Heart left ventricle (tissue), 16 donors: ENCODE data around the gene PXK. TPM values are rescaled to one million over a fixed set of nuclear protein-coding genes. Genes with fewer than 3 reads are reported as not detected.

Source experiments
- ATAC-seq, 4 donors: fragments of 200-7000 bp; cut with Tn5 transposase; one replicate each; pipeline ENCODE4 v1.9.1; 2020 to 2022; ENCODE audit warnings: moderate library complexity in 4 of 4, mild to moderate bottlenecking in 3 of 4, moderate number of reproducible peaks in 1 of 4
- DNase-seq, 5 donors: peaks; one replicate each; pipeline ENCODE4 v3.0.0-alpha.2; 2020
- H3K27ac ChIP-seq, 12 donors: fragments of 200-600 bp; sonication (generic) in 4 of 12; one replicate each; pipeline versions ENCODE4 v1.5.0 to v1.8.0; 2016 to 2022; ENCODE audit warnings: mild to moderate bottlenecking in 2 of 12
- H3K27me3 ChIP-seq, 9 donors: fragments of 200-600 bp; sonication (generic) in 2 of 9; one replicate each; pipeline versions ENCODE4 v1.5.1 to v1.8.0; 2016 to 2022; ENCODE audit warnings: mild to moderate bottlenecking in 3 of 9
- H3K36me3 ChIP-seq, 9 donors: fragments of 200-600 bp; sonication (generic) in 2 of 9; one replicate each; pipeline versions ENCODE4 v1.5.0 to v1.8.0; 2018 to 2022; ENCODE audit warnings: mild to moderate bottlenecking in 2 of 9
- H3K4me1 ChIP-seq, 12 donors: fragments of 200-600 bp; sonication (generic) in 4 of 12; one replicate each; pipeline versions ENCODE4 v1.5.0 to v1.8.0; 2016 to 2022; ENCODE audit warnings: mild to moderate bottlenecking in 3 of 12
- H3K4me3 ChIP-seq, 12 donors: fragments of 200-600 bp; sonication (generic) in 4 of 12; one replicate each; pipeline versions ENCODE4 v1.5.0 to v1.8.0; 2017 to 2022; ENCODE audit warnings: mild to moderate bottlenecking in 9 of 12, moderate library complexity in 4 of 12
- H3K9me3 ChIP-seq, 12 donors: fragments of 200-600 bp; sonication (generic) in 4 of 12; one replicate each; pipeline versions ENCODE4 v1.5.0 to v1.8.0; 2016 to 2022; ENCODE audit warnings: mild to moderate bottlenecking in 1 of 12
- POLR2A ChIP-seq, 2 donors: fragments of 450-650 bp; IDR thresholded peaks; one replicate each; pipeline ENCODE4 v1.6.1; 2017; ENCODE audit warnings: antibody characterized with exemption in 2 of 2, mild to moderate bottlenecking in 2 of 2, moderate library complexity in 2 of 2
- WGBS, 4 donors: extraction: QIAGEN DNeasy Blood & Tissue Kit in 2 of 4; methylation state at CpG; one replicate each; pipeline versions ENCODE4 v1.1.5 to v1.1.7; 2013 to 2018; 5-methylcytosine and 5-hydroxymethylcytosine counted together
- intact Hi-C, 10 donors: fragments of 100-400 bp; cut with DNase I; formaldehyde crosslinking; loops; one replicate each; pipeline versions ENCODE4 v1.11.1 to v1.14.2; 2022
- polyA plus RNA-seq, 2 donors: library from polyadenylated mRNA; stranded (reverse); fragments of 200-250 nt; gene quantifications; one replicate each; pipeline ENCODE4 v1.2.3, GENCODE V29; 2013
- total RNA-seq, 9 donors: library from RNA; depleted of rRNA in 2 of 9; stranded (reverse); fragments of >200 nt in 2 of 9; fragmentation: NEBNext Ultra II Directional in 3 of 9; extraction: Animal tissue kit (Norgen Biotek cat#: 25700) in 3 of 9; gene quantifications; one replicate each; pipeline versions ENCODE4 v1.1.0 to v1.2.4, GENCODE V29; 2016 to 2023
- TF ChIP-seq, protein P1 (sequence below), 12 donors: fragments of 200-600 bp; sonication (generic) in 4 of 12; IDR thresholded peaks; one replicate each; pipeline versions ENCODE4 v1.5.0 to v1.8.0; 2018 to 2022; ENCODE audit warnings: antibody characterized with exemption in 12 of 12, mild to moderate bottlenecking in 5 of 12
- donor health status: ischemic (EF 13 %, LVEDD 7.1; RV severe dilation, severe dysfunction).
- donor health status: healthy with polysubstance abuse.
- donor health status: DM: no; HTN: yes; CAD: no.
- donor health status: DM: no; HTN: no; CAD: no.
- donor health status: ischemic (EF 25% LVEDD 6.9; RV normal size, moderate dysfunction).
- donor health status: ischemic (EF 25% LVEDD 5.7; RV mildly dilated, moderate dysfunction).
- donor health status: healthy.
- donor health status: DM: yes; HTN: yes; CAD: no.
- donor health status: ischemic (EF 35%, LVEDD 5.7; RV mildly dilated, moderate dysfunction).
- donor health status: nonischemic (EF 11% LVEDD 7.7; RV severe dilation, severe dysfunction).
- donor health status: DM: yes; HTN: yes; CAD: no.
- donor health status: PGD.
- donor health status: ischemic (EF 29% LVEDD 5.4; RV normal size, mild dysfunction).
- donor health status: nonischemic (EF 23%, LVEDD 6.1; RV moderate dilation, normal function).

The PXK gene
- total and polyA plus RNA-seq, 11 donors: 3.4 to 24.3 (median 12.7) TPM

DNA sequence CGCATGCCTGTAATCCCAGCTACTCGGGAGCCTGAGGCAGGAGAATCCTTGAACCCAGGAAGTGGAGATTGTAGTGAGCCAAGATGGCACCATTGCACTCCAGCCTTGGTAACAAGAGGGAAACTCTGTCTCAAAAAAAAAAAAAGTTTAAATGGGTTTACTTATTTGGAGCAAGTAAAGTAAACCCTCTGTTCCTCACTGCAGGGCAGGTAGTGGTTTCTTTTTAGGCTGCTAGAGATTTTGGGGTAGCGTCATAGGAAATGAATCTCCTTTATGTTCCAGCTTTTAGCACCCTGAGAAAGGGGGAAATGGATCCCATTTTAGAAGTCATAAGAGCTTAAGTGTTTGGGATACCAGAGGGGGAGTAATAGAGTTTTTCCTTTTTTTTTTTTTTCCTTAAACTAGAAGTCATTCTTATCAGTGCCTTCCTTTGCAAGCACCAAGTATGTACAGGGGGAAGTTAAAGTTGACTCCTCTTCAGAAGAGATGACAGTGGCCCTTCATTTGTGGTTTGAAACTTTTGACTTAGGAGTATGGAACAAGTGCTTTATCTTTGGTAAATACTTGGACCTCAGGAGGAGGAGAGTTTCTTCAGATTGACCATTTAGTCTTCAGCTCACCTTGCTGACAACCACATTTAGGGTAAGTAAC is 8.0 kb downstream of the PXK start:
- Histone ChIP-seq H3K27ac (no peak overlapping the region), H3K4me1 (peaks cover 0 to 20% (median 0%) of the 10 kb centered on the region in 12 donors), H3K9me3 (no peaks in the 10 kb centered on the region), H3K36me3 (peaks cover 0 to 18% (median 0%) of the 10 kb centered on the region in 9 donors), H3K4me3 (no peak overlapping the region), H3K27me3 (no peaks in the 10 kb centered on the region)
- intact Hi-C loops: no loop called here
- TF ChIP-seq, protein P1, sequence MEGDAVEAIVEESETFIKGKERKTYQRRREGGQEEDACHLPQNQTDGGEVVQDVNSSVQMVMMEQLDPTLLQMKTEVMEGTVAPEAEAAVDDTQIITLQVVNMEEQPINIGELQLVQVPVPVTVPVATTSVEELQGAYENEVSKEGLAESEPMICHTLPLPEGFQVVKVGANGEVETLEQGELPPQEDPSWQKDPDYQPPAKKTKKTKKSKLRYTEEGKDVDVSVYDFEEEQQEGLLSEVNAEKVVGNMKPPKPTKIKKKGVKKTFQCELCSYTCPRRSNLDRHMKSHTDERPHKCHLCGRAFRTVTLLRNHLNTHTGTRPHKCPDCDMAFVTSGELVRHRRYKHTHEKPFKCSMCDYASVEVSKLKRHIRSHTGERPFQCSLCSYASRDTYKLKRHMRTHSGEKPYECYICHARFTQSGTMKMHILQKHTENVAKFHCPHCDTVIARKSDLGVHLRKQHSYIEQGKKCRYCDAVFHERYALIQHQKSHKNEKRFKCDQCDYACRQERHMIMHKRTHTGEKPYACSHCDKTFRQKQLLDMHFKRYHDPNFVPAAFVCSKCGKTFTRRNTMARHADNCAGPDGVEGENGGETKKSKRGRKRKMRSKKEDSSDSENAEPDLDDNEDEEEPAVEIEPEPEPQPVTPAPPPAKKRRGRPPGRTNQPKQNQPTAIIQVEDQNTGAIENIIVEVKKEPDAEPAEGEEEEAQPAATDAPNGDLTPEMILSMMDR (IDR thresholded peaks at IDR 0.05): no peak
- no peak for TF ChIP-seq POLR2A (IDR thresholded peaks at IDR 0.05)
- 91 to 100% (median 98%) methylated on average over 3 of the region's 3 CpGs for WGBS, 4 donors
- no peak for ATAC-seq
- no peak for DNase-seq

- Histone ChIP-seq H3K27ac (no peak overlapping the region), H3K27me3 (no peaks in the 10 kb centered on the region), H3K9me3 (no peaks in the 10 kb centered on the region), H3K4me1 (peaks cover 0 to 13% (median 0%) of the 10 kb centered on the region in 12 donors), H3K4me3 (no peak overlapping the region), H3K36me3 (peaks cover 0 to 18% (median 0%) of the 10 kb centered on the region in 9 donors)
- 88 to 97% (median 94%) methylated on average over 3 of the region's 3 CpGs for WGBS, 4 donors
- TF ChIP-seq POLR2A (IDR thresholded peaks at IDR 0.05): no peak
- TF ChIP-seq, protein P1 (IDR thresholded peaks at IDR 0.05): no peak
- ATAC-seq (no peak), DNase-seq (no peak)
- intact Hi-C loops: no loop called here
Observed at GRCh38 chr3:58341376-58341775, 8.7 kb downstream of the PXK start.

GRCh38 chr3:58342676-58343075 is 10.0 kb downstream of the PXK start:
- no peak for ATAC-seq
- 87 to 94% (median 91%) methylated on average over 5 of the region's 5 CpGs for WGBS, 4 donors
- Histone ChIP-seq H3K4me1 (peaks cover 0 to under 1% (median 0%) of the 10 kb centered on the region in 12 donors), H3K4me3 (no peak overlapping the region), H3K9me3 (no peaks in the 10 kb centered on the region), H3K27ac (no peak overlapping the region), H3K36me3 (peaks cover 0 to 18% (median 0%) of the 10 kb centered on the region in 9 donors), H3K27me3 (no peaks in the 10 kb centered on the region)
- DNase-seq: no peak
- intact Hi-C loops: no loop called here
- no peak for TF ChIP-seq POLR2A (IDR thresholded peaks at IDR 0.05)
- TF ChIP-seq, protein P1 (IDR thresholded peaks at IDR 0.05): no peak

DNA sequence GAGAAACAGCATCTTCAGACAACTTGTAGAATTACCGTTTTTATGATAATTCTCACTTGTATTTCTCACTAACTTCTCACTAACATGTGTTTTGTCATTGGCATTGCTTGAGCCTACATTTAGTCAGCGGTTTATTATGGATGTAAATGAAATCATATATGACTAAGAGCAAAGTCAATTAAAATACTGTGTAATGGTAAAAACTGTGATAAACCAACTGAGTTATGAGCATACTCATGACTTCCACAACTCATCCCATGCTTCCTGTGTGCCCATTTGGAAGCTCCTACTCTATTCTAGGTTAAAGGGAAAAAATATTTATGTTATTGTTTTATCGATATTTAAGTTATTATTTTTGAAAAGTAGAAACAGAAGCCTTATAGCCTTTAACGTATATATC is 12.8 kb downstream of the PXK start:
- no peaks in the 10 kb centered on the region for H3K9me3 ChIP-seq
- no peak for ATAC-seq
- H3K4me1 ChIP-seq: peaks cover 0 to 21% (median 0%) of the 10 kb centered on the region in 12 donors
- no peak overlapping the region for H3K27ac ChIP-seq
- DNase-seq: no peak
- H3K36me3 ChIP-seq: peaks cover 0 to 15% (median 0%) of the 10 kb centered on the region in 9 donors
- 95 to 98% (median 97%) methylated on average over 4 of the region's 4 CpGs for WGBS, 4 donors
- H3K27me3 ChIP-seq: no peaks in the 10 kb centered on the region
- intact Hi-C loops: no loop called here
- TF ChIP-seq, protein P1 (IDR thresholded peaks at IDR 0.05): no peak
- no peak for TF ChIP-seq POLR2A (IDR thresholded peaks at IDR 0.05)
- H3K4me3 ChIP-seq: no peak overlapping the region
